Measurements from ENCODE around the gene ZNF891.

DNA sequence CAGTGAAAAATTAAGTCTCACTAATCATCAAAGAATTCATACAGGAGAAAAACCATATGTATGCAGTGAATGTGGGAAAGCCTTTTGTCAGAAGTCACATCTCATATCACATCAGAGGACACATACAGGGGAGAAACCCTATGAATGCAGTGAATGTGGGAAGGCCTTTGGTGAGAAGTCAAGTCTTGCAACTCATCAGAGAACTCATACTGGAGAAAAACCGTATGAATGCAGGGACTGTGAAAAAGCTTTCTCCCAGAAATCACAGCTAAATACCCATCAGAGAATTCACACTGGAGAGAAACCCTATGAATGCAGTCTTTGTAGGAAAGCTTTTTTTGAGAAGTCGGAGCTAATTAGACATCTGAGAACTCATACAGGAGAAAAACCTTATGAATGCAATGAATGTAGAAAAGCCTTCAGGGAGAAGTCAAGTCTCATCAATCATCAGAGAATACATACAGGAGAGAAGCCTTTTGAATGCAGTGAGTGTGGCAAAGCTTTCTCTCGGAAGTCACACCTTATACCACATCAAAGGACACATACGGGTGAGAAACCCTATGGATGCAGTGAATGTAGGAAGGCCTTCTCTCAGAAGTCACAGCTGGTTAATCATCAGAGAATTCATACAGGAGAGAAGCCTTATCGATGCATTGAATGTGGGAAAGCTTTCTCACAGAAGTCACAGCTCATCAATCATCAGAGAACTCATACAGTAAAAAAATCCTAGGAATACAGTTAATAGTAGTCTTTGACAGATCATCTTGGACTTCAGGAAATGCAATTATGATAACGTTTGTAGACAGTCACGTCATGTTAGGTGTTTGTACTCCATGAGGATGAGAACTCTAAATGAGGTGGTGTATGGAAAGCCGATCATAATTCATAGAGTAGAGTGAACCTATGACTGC is 71.6 kb downstream of the ZNF891 start:
- TF ChIP-seq, protein P1, sequence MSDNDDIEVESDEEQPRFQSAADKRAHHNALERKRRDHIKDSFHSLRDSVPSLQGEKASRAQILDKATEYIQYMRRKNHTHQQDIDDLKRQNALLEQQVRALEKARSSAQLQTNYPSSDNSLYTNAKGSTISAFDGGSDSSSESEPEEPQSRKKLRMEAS (IDR thresholded peaks at IDR 0.05): no peak
- TF ChIP-seq POLR2A (IDR thresholded peaks at IDR 0.05; ENCODE audit: low read length) (no peak), EHMT2 (IDR thresholded peaks at IDR 0.05; ENCODE audit: low read depth) (no peak), CTCF (IDR thresholded peaks at IDR 0.05) (no peak), CBX2 (IDR thresholded peaks at IDR 0.05; ENCODE audit: borderline replicate concordance, low read depth) (no peak), RNF2 (IDR thresholded peaks at IDR 0.05; ENCODE audit: borderline replicate concordance, low read depth) (no peak), RAD21 (conservative IDR thresholded peaks at IDR 0.05 in 1 of 2, IDR thresholded peaks at IDR 0.05 in 1 of 2) (no peak), CBX8 (IDR thresholded peaks at IDR 0.05) (no peak), REST (IDR thresholded peaks at IDR 0.05) (no peak), NPAS2 (CRISPR knock-in tag; IDR thresholded peaks at IDR 0.05; ENCODE audit: borderline replicate concordance) (no peak), ESRRA (IDR thresholded peaks at IDR 0.05; ENCODE audit: borderline replicate concordance, low read length) (no peak)

Data from A549 (cell line).